Activated naive CD4-positive, alpha-beta T cell treated with anti-CD3 and anti-CD28 coated beads, Interleukin-2, amount 50 U/mL, for 16 hours (primary cell): ENCODE results near the gene EGFR.

Source experiments
- DNase-seq: peaks from one replicate; pipeline ENCODE4 v3.0.0-alpha.2; 2020

The EGFR gene

DNA sequence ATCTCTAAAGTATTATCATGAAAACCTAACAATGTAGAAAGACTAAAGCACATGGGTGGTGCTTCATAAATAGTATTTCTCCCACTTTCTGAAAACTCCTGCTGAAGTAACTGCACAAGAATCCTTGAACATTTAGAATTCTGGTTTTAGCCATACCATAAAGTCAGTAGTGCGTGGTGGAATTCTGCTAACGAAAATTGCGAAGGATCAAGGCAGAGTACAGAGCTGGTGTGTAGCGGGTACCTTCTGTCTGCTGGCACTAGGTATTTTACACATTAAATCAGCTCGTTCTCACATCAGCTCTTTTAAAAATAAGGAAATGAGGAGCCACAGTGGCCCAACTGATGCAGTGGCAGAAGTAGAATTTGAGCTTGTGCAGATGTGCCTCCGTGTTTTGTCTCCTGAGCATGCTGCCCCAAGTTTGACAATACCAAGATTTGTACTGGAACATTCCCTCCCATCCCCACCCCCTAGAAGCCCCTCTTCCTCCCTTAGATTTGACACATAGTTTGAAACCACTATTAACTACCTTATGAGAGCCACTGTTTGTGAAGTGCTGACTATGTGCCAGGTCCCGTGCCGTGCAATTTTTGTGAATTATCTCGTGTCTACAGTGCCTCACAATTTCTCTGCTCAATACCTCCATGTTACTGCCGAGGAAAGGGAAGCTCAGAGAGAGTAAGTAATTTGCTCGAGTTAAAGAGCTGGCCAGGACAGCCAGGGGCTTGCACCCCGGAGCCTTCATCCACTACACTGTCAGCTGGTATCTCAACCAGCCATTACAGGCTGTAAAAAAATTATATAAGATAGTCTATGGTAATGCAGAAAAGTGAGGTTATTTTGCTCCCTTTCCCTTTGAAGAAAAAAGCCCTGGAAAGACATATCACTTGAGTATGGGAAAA lies 66.9 kb downstream of the EGFR start:
- DNase-seq = no peak

DNA sequence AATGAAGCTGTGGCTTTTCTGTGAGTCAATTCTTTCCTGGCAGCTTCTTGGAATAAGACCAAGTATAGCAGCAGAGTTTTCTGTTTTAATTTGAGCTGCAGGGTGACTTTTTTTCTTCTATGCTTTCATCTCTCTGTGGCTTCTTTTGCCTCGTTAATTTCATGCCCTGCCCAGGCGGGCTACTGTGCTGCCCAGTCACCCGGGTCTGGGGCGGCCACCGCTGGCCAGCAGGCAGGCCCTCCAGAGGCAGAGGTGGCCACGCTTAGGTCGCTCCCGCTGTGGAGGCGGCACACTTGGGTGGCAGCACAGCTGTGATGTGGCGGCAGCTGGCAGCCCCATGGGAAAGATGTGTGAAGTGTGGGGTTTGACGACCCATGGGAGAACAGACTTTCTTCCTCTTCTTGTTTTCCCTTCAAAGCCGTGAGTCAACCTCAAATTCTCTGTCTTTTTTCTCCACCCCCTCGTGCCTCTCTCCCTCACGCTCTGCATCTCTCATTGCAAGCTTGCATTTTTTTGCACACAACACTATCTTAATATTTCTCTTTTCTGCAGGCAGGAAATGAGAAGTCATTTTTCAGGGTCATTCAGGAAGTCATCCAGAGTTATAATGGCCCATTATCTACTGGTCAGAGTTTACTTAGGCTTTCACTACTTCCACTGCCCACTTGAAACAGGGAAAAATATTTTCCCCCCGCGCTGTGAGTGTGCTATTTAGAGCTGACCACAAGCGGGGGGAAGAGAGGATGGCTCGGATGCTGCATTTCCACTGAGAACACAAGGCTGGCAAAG lies 67.8 kb downstream of the EGFR start:
- no peak for DNase-seq

GRCh38 chr7:55087521-55087961 lies 68.7 kb downstream of the EGFR start:
- DNase-seq = no peak

DNA sequence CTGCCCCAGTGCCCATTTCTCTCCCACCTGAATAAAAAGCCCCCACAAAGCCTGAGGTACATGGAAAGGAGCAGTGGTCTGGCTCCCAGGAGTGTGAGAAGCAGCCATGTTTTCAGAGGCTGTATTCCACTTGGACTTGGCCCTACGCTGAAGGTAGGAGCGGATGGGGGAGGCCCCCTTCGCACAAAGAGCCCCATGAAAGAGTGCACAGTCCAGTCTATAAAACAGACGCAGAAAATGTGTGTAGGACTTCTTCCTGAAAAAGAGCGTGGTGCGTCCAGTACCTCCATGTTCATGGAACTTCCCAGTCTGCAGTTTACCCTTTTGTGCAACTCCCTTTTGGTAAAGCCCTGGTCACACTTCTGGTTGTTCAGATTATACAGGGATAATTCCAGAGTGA lies 69.3 kb downstream of the EGFR start:
- no peak for DNase-seq

GRCh38 chr7:55088620-55089019 lies 69.8 kb downstream of the EGFR start:
- DNase-seq = no peak

DNA sequence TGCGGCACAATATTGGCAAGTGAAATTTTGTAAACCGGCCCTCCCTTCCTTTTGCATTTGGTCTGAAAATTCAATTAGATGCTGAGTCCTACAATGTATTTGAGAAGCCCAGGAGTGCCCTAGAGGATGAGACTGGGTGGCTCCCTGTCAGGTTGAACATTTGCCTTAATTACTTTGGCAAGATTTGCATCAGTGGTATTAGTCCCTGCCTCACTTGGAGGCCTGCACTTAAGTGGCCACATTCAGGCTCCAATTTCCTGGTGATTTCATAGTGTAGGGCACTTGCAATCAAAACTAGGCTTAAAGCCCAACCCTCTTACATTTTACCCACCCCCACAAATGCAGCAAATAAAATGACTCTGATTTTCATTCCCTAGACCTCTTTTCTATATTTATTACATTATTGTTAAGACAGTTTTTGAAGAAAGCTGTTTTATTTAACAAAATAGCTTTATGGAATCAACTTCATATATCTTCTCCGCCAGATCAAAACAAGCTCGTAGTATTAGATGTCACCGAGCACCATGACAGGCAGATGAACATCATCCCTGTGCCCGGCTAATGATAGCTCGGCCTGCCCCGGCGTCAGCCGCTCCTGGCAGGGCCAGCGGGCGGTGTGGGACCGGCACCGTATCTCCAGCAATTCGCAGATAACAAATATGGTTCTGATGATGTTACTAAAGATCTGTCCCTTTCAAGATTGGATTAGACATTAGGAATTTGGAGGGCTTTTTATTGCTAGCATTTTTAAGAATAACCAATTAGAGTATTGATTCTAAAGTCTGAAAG lies 73.6 kb downstream of the EGFR start:
- no peak for DNase-seq

GRCh38 chr7:55092975-55093373 lies 74.2 kb downstream of the EGFR start:
- DNase-seq = no peak

GRCh38 chr7:55093674-55094073 lies 74.9 kb downstream of the EGFR start:
- DNase-seq = no peak

DNA sequence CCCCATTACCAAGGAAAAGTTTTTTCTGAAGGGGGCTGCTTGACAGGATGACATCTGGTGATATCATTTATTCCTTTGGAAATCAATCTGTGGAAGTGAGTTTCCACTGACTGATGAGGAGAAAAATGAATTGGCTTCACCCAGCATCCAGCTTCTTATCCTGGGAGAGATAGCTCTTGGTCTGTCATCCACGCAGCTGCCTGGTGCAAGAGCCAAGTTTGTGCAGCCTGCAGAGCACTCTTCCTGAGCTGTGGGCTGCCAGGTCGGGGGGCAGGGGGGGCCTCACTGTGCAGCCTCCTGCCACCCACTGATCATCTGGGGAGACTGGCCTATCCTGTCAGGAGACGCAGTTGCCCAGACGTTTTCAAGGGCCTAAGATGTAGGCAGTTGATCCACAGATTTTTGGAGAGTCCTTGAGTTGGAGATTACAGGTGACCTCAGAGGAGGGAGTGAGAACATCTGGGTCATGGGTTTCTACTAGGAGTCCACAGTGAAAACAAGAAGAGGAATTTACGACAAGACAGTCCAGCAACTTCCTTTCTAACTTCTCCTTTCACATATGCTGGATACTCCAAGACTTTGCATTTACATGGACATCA lies 75.4 kb downstream of the EGFR start:
- DNase-seq = no peak

- DNase-seq = no peak
Measured at GRCh38 chr7:55095672-55096071, 76.9 kb downstream of the EGFR start.

- DNase-seq = no peak
Measured at GRCh38 chr7:55096323-55096722, 77.5 kb downstream of the EGFR start.

DNA sequence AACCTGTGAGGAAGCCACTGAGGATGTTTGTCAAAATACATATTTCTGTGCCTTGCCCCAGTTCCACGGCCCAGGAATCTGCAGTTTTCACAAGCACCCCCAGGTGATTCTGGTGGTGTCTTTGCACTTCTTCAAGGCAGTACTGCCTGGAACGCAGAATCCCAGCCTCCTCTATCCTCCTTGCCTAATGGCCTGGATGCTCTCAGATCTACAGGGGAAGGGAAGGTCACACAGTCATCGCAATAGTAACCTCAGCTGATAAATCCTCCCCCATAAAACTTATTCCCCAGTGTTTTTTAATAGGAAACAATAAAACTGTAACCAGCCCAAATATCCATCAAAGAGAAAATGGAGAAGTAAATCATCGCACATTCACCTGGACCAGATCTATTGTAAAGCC lies 78.3 kb downstream of the EGFR start:
- DNase-seq = no peak

DNA sequence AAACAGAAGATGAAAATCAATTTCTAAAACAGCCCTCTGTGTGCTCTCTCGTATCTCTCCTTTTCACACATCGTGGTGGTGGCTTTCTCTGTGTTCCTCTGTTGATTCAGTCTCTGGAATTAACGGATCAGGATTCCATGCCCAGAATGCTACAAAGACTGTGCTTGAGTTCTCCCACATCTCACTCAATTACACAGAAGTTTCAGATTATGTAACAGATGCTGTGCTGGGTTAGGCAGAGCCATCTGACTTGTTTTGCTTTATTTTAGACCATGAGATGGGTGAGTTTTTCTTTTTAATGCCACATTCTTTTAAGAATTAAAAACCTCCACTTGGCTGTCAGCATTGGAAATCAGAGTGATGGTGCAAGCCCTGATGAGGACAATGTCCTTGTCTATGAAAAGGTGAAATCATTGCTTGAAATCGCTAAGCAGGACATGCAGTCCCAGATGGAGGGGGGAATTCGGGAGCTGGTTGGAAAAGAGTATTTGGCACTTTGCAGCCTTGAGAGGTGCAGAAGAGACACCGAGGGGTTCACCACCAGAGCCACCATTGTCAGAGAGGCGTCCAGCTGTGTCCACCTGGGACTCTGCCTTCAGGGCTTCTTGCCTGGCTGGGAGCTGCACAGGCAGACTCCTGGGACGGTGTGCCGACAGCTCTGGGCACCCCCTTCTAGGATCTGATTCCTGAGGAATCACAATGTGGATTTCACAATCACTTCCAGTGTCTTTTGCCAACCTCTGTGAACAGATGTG lies 80.4 kb downstream of the EGFR start:
- no peak for DNase-seq

- DNase-seq = no peak
Measured at GRCh38 chr7:55099821-55100543, 81.2 kb downstream of the EGFR start.

DNA sequence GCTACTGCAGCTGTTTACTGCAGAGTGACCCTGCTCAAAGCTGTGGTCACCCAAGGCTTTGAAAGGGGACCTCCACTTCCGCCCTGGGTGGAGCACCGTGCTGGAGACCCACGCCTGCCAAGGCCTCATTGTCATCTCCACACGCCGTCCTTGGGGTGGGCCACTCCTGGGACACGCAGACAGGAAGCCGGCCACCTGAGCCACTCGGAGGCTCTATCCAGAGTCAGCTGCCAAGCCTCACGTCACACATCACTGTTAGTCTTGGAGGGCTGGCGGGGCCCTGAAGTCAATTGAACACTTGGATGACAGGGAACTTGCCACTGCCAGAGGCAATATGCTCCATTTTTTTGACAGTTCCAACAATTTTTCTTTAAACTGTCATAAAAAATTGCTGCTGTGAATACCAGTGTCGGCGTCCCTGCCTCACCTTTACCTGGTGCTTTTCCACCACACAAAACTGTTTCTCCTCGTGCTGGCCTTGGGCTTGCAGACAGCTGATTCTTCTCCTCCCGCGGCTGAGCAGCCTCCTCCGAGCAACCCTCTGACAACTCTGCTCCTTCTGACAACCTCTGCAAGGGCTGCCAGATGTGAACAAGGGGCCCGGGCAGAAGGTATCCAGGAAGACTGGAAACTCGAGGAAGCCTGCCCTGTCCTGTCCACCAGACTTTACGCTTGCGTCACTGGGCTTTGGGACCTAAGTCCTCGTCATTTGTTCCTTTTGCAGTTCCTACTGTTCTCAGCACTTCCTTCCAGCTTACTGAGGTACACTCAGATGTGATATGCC lies 81.9 kb downstream of the EGFR start:
- no peak for DNase-seq

DNA sequence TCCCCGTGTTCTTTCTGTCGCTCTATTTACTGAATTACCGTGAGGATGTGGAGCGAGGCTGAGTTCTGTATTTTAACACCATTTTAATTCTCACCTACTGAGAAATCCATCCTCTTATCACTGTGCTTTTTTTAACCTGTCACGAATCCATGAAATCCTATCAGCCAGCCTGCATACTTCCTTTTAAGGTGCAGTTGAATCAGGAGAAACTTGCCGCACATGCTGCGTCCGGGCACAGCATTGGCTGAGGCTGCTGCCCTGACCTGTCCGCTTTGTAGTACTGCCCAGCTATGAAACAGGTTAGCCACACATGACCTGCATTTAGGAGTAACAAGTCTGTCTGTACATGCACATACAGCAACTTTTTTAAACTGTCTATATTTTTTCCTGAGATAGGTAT lies 82.5 kb downstream of the EGFR start:
- no peak for DNase-seq

GRCh38 chr7:55104123-55104522 lies 85.3 kb downstream of the EGFR start:
- no peak for DNase-seq

GRCh38 chr7:55104712-55105433 lies 86.1 kb downstream of the EGFR start:
- DNase-seq = no peak

DNA sequence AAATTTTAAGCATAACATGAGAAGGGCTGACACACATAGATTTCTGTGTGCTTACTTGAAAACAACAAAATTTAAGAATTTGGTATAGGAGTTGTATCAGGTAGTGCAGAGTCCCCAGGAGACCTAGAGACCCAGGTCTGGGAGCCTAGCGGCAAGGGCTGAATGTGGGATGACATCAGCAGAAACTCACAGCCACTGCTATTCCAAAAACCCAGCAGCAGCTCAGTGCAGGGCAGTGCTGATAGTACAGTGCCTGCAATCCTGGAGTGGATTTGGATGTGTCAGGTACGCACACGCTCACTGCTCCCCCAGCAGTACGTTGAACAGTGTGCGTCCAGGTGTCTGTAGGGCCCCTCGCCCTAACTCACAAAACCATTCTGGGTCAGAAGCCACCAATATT lies 87.1 kb downstream of the EGFR start:
- no peak for DNase-seq

DNA sequence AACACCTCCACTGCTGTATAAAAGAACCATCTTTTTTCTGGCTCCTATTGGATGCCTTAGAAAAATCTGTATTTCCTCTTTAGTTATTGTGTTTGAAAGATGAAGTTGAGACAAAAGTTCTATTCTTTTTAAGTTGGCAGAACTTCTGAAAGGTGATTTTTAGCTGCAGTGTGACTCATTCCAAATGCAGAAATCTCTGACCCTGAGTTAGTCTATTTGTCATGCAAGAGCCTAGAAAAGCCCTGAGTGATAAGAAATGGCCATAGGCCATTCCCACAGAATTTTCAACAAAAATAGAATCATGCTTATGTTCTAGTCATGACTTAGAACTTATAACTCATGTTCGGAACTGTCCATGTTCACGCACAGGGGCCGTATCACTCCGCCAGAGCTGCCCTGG lies 89.1 kb downstream of the EGFR start:
- DNase-seq = no peak
